IMR-90 (cell line): ENCODE data around the gene MBTPS1. TPM values are rescaled to one million over a fixed set of nuclear protein-coding genes. Genes with fewer than 3 reads are reported as not detected.

Experiments
- ATAC-seq: fragments of 200-7000 bp; cut with Tn5 transposase; 2 replicates; pipeline ENCODE4 v1.9.1; 2020; ENCODE audit warnings: low read depth, mild to moderate bottlenecking, moderate library complexity
- BruUV-seq: library from RNA; stranded (reverse); fragments of 400-500 nt; replicated peaks from 2 replicates; lab custom pipeline; 2021; lab: Mats Ljungman, UMichigan
- CTCF ChIA-PET: fragments of 300-600 bp; formaldehyde crosslinking; extraction: SDS; loops from one replicate; lab custom pipeline; 2021; ENCODE audit warnings: antibody characterized with exemption; lab: Yijun Ruan, JAX
- POLR2A ChIA-PET: fragments of 300-600 bp; sonication (Branson Sonifier 250); formaldehyde crosslinking; loops from one replicate; lab custom pipeline; 2022; ENCODE audit warnings: antibody characterized with exemption; ENCODE audit not compliant: unreplicated experiment; lab: Charles Lee
- DNase-seq: peaks from one replicate; pipeline ENCODE4 v3.0.0; 2013
- H2AFZ ChIP-seq: replicated peaks from 2 replicates; pipeline ENCODE3; 2013; ENCODE audit warnings: low read length, mild to moderate bottlenecking; ENCODE audit not compliant: poor library complexity
- H2AK5ac ChIP-seq: 2 replicates; pipeline ENCODE4 v1.6.1; 2013; ENCODE audit warnings: low read depth, low read length, inconsistent platforms
- H2AK9ac ChIP-seq: replicated peaks from 2 replicates; pipeline ENCODE3; 2013; ENCODE audit warnings: mild to moderate bottlenecking, low read depth, low read length, moderate library complexity; ENCODE audit not compliant: poor library complexity
- H2BK120ac ChIP-seq: 2 replicates; pipeline ENCODE4 v1.6.1; 2013; ENCODE audit warnings: low read depth, low read length, inconsistent platforms
- H2BK15ac ChIP-seq: 3 replicates; pipeline ENCODE4 v1.6.1; 2013; ENCODE audit warnings: low read depth, low read length, inconsistent platforms
- H2BK20ac ChIP-seq: 2 replicates; pipeline ENCODE4 v1.6.1; 2013; ENCODE audit warnings: low read depth, mild to moderate bottlenecking, inconsistent platforms, low read length, moderate library complexity
- H2BK5ac ChIP-seq: 2 replicates; pipeline ENCODE4 v1.6.1; 2013; ENCODE audit warnings: mild to moderate bottlenecking, low read depth, low read length, inconsistent platforms; ENCODE audit not compliant: poor library complexity, severe bottlenecking
- H3K14ac ChIP-seq: replicated peaks from 2 replicates; pipeline ENCODE4 v1.6.1; 2013; ENCODE audit warnings: low read depth, low read length, inconsistent platforms
- H3K18ac ChIP-seq: 2 replicates; pipeline ENCODE4 v1.6.1; 2013; ENCODE audit warnings: low read depth, low read length, control low read depth
- H3K23ac ChIP-seq: 2 replicates; pipeline ENCODE4 v1.6.1; 2013; ENCODE audit warnings: low read depth, low read length, inconsistent platforms
- H3K27ac ChIP-seq: 2 replicates; pipeline ENCODE4 v1.5.1; 2013; ENCODE audit warnings: mild to moderate bottlenecking, control low read depth, low read length; ENCODE audit not compliant: insufficient read depth
- H3K27me3 ChIP-seq: 2 replicates; pipeline ENCODE4 v1.6.1; 2013; ENCODE audit warnings: low read length; ENCODE audit not compliant: control insufficient read depth, insufficient read depth
- H3K36me3 ChIP-seq: 2 replicates; pipeline ENCODE4 v1.6.1; 2013; ENCODE audit warnings: low read length, mixed read lengths; ENCODE audit not compliant: control insufficient read depth, insufficient read depth
- H3K4ac ChIP-seq: 2 replicates; pipeline ENCODE4 v1.6.1; 2013; ENCODE audit warnings: low read depth, low read length, inconsistent platforms
- H3K4me1 ChIP-seq: 2 replicates; pipeline ENCODE4 v1.6.1; 2013; ENCODE audit warnings: low read length, mixed read lengths; ENCODE audit not compliant: control insufficient read depth, insufficient read depth
- H3K4me2 ChIP-seq: 2 replicates; pipeline ENCODE4 v1.6.1; 2013; ENCODE audit warnings: low read depth, mild to moderate bottlenecking, control low read depth, low read length, moderate library complexity
- H3K4me3 ChIP-seq: 2 replicates; pipeline ENCODE4 v1.5.1; 2013; ENCODE audit warnings: low read depth, mild to moderate bottlenecking, control low read depth, low read length, moderate library complexity; ENCODE audit not compliant: insufficient read depth
- H3K56ac ChIP-seq: 2 replicates; pipeline ENCODE4 v1.6.1; 2013; ENCODE audit warnings: low read length, inconsistent platforms; ENCODE audit not compliant: insufficient read depth; ENCODE audit errors: extremely low read depth
- H3K79me1 ChIP-seq, 2 experiments: 2 replicates each; pipeline ENCODE4 v1.6.1; 2013; ENCODE audit warnings: low read length in 2 of 2, inconsistent platforms in 1 of 2, low read depth in 1 of 2
- H3K9ac ChIP-seq: 2 replicates; pipeline ENCODE4 v1.6.1; 2013; ENCODE audit warnings: low read depth, low read length, control low read depth
- H3K9me1 ChIP-seq: 2 replicates; pipeline ENCODE4 v1.6.1; 2013; ENCODE audit warnings: low read length, inconsistent platforms; ENCODE audit not compliant: insufficient read depth
- H3K9me3 ChIP-seq: 2 replicates; pipeline ENCODE4 v1.6.1; 2013; ENCODE audit warnings: low read length; ENCODE audit not compliant: control insufficient read depth, insufficient read depth
- H4K20me1 ChIP-seq: 2 replicates; pipeline ENCODE4 v1.6.1; 2013; ENCODE audit warnings: low read length, inconsistent platforms; ENCODE audit not compliant: insufficient read depth
- H4K5ac ChIP-seq: 2 replicates; pipeline ENCODE4 v1.6.1; 2013; ENCODE audit warnings: mild to moderate bottlenecking, low read depth, low read length, control low read depth
- H4K8ac ChIP-seq, 2 experiments: 2 replicates each; pipeline ENCODE4 v1.6.1; 2013; ENCODE audit warnings: low read depth in 2 of 2, low read length in 2 of 2, control low read depth in 1 of 2, inconsistent platforms in 1 of 2
- H4K91ac ChIP-seq: 2 replicates; pipeline ENCODE4 v1.6.1; 2013; ENCODE audit warnings: low read depth, low read length, inconsistent platforms; ENCODE audit not compliant: insufficient read depth
- BHLHE40 ChIP-seq: fragments of 150-350 bp; IDR thresholded peaks from 2 replicates; pipeline ENCODE4 v1.6.1; 2016; ENCODE audit warnings: mild to moderate bottlenecking, low read depth, low read length
- CEBPB ChIP-seq: IDR thresholded peaks from 2 replicates; pipeline ENCODE4 v1.6.1; 2012; ENCODE audit warnings: low read depth, low read length, improper control_type of control experiment
- CHD1 ChIP-seq: IDR thresholded peaks from 2 replicates; pipeline ENCODE4 v1.6.1; 2012; ENCODE audit warnings: low read depth, low read length, improper control_type of control experiment
- CTCF ChIP-seq: conservative IDR thresholded peaks from 2 replicates; pipeline ENCODE4 v1.5.1; 2012; ENCODE audit warnings: mild to moderate bottlenecking, low read depth, low read length, improper control_type of control experiment
- ELK1 ChIP-seq: fragments of 150-350 bp; IDR thresholded peaks from 2 replicates; pipeline ENCODE4 v1.6.1; 2016; ENCODE audit warnings: low read depth, mild to moderate bottlenecking, low read length, moderate library complexity, borderline replicate concordance
- FOS ChIP-seq: fragments of 150-350 bp; IDR thresholded peaks from 2 replicates; pipeline ENCODE4 v1.6.1; 2016; ENCODE audit warnings: low read depth, low read length
- MAFK ChIP-seq: IDR thresholded peaks from 2 replicates; pipeline ENCODE4 v1.6.1; 2012; ENCODE audit warnings: low read depth, low read length, improper control_type of control experiment
- MAZ ChIP-seq: IDR thresholded peaks from 2 replicates; pipeline ENCODE4 v1.6.1; 2012; ENCODE audit warnings: low read depth, mild to moderate bottlenecking, low read length, improper control_type of control experiment, moderate library complexity, borderline replicate concordance
- MXI1 ChIP-seq: IDR thresholded peaks from 2 replicates; pipeline ENCODE4 v1.6.1; 2012; ENCODE audit warnings: low read depth, mild to moderate bottlenecking, low read length, moderate library complexity, borderline replicate concordance
- NFE2L2 ChIP-seq: fragments of 150-350 bp; IDR thresholded peaks from 2 replicates; pipeline ENCODE4 v1.6.1; 2016; ENCODE audit warnings: low read depth, mild to moderate bottlenecking, low read length
- POLR2A ChIP-seq: IDR thresholded peaks from 2 replicates; pipeline ENCODE4 v1.6.1; 2012; ENCODE audit warnings: mild to moderate bottlenecking, low read depth, low read length
- RAD21 ChIP-seq: IDR thresholded peaks from 2 replicates; pipeline ENCODE4 v1.6.1; 2012; ENCODE audit warnings: low read length, improper control_type of control experiment
- RCOR1 ChIP-seq: IDR thresholded peaks from 2 replicates; pipeline ENCODE4 v1.6.1; 2012; ENCODE audit warnings: mild to moderate bottlenecking, low read length, improper control_type of control experiment; ENCODE audit not compliant: insufficient replicate concordance
- RFX5 ChIP-seq: IDR thresholded peaks from 2 replicates; pipeline ENCODE4 v1.8.0; 2012; ENCODE audit warnings: low read depth, mild to moderate bottlenecking, low read length, moderate library complexity
- USF2 ChIP-seq: fragments of 150-350 bp; IDR thresholded peaks from 2 replicates; pipeline ENCODE4 v1.6.1; 2017; ENCODE audit warnings: mild to moderate bottlenecking, antibody characterized with exemption, low read length, low read depth
- WGBS, 2 experiments: methylation state at CpG; one replicate each; pipeline versions ENCODE4 v1.1.5 to v1.1.7; 2013; ENCODE audit warnings: missing lambda C conversion rate in 2 of 2; ENCODE audit not compliant: insufficient read length in 1 of 2; ENCODE audit errors: extremely low coverage in 2 of 2; 5-methylcytosine and 5-hydroxymethylcytosine counted together
- dilution Hi-C: fragments of 300-500 bp; cut with HindIII; formaldehyde crosslinking; loops from one replicate; pipeline ENCODE4 v1.14.3; 2018; ENCODE audit warnings: low sequenced_read_pairs; ENCODE audit not compliant: unreplicated experiment
- in situ Hi-C: fragments of 300-500 bp; cut with MboI; formaldehyde crosslinking; loops from 3 replicates; pipeline ENCODE4 v1.14.3; 2019; ENCODE audit warnings: low sequenced_read_pairs, inconsistent platforms, mixed read lengths
- intact Hi-C: fragments of 100-400 bp; cut with micrococcal nuclease; formaldehyde crosslinking; loops from 2 replicates; pipeline ENCODE4 v1.10.0; 2022
- polyA plus RNA-seq, 3 experiments: library from polyadenylated mRNA; depleted of rRNA; stranded (reverse); fragments of >200 nt; gene quantifications; 2 replicates each; pipeline ENCODE4 v1.2.3, GENCODE V29; 2012; ENCODE audit warnings: low replicate concordance in 1 of 3
- total RNA-seq: library from RNA; depleted of rRNA; stranded (reverse); fragments of >200 nt; gene quantifications from 2 replicates; pipeline ENCODE4 v1.2.3, GENCODE V29; 2012

The MBTPS1 gene
- total and polyA plus RNA-seq, 2 of the 4 experiments (the other 2 are of a cell fraction), result 59.0 to 70.4 TPM

GRCh38 chr16:84105948-84106740 lies 10.6 kb downstream of the MBTPS1 start:
- Histone ChIP-seq H3K23ac (no peak overlapping the region), H4K20me1 (peaks cover 83% of the 10 kb centered on the region), H4K8ac (no peak overlapping the region), H4K5ac (no peak overlapping the region), H3K4me3 (no peak overlapping the region), H2AFZ (peak overlapping the region; percentile 13), H2BK15ac (no peak overlapping the region), H3K14ac (no peak overlapping the region), H3K27me3 (no peaks in the 10 kb centered on the region), H2AK9ac (no peak overlapping the region), H3K36me3 (peaks cover 11% of the 10 kb centered on the region), H3K9me1 (peaks cover 8% of the 10 kb centered on the region), H3K9ac (no peak overlapping the region), H3K9me3 (no peaks in the 10 kb centered on the region), H4K91ac (no peak overlapping the region), H3K4ac (no peak overlapping the region), H2AK5ac (no peak overlapping the region), H3K79me1 (peaks cover 37 to 88% of the 10 kb centered on the region in 2 experiments), H3K4me1 (peaks cover 3% of the 10 kb centered on the region; the same call in 1 of the 2 replicates), H2BK20ac (no peak overlapping the region), H3K18ac (no peak overlapping the region), H3K4me2 (no peak overlapping the region), H3K56ac (no peak overlapping the region), H2BK5ac (no peak overlapping the region), H3K27ac (no peak overlapping the region), H2BK120ac (no peak overlapping the region)
- no TSS peak for BruUV-seq
- ChIA-PET POLR2A (no interaction called here), CTCF (interaction anchor here (0.7 kb wide), 1 partner anchor 71 kb away, joined by 5 read pairs; no protein-coding TSS in a partner anchor)
- WGBS, 2 experiments, result 83% methylated on average over 3 of the region's 13 CpGs; no CpG with 5 or more reads in 1 of the 2 experiments
- in situ Hi-C loops, result no loop called here
- dilution Hi-C loops, result no loop called here
- intact Hi-C loops, result no loop called here
- no peak for ATAC-seq
- DNase-seq, result no peak
- TF ChIP-seq RAD21 (no peak), CTCF (no peak), USF2 (no peak), POLR2A (no peak), NFE2L2 (no peak), BHLHE40 (no peak), MXI1 (no peak), ELK1 (no peak), RFX5 (no peak), MAFK (no peak), FOS (no peak), RCOR1 (no peak), CEBPB (no peak), MAZ (no peak), CHD1 (no peak)
